Nephron progenitor cell (in vitro differentiated cells): ENCODE measurements around the gene PPP6R1.
A peak's percentile ranks its signal among the peaks of the same experiment; 100 is the strongest.

Source experiments
- DNase-seq: peaks from one replicate; pipeline ENCODE4 v3.0.0; 2021
- H3K27ac Mint-ChIP-seq: 2 replicates; pipeline ENCODE4 v1.8.0; 2021; ENCODE audit warnings: mild to moderate bottlenecking, moderate library complexity, mixed read lengths
- H3K27me3 Mint-ChIP-seq: 2 replicates; pipeline ENCODE4 v1.8.0; 2021; ENCODE audit warnings: mild to moderate bottlenecking, low read depth, mixed read lengths; ENCODE audit not compliant: poor library complexity
- H3K36me3 Mint-ChIP-seq: 2 replicates; pipeline ENCODE4 v1.8.0; 2021; ENCODE audit warnings: low read depth, mixed read lengths
- H3K4me1 Mint-ChIP-seq: 2 replicates; pipeline ENCODE4 v1.8.0; 2021; ENCODE audit warnings: mixed read lengths
- H3K4me3 Mint-ChIP-seq: 2 replicates; pipeline ENCODE4 v1.8.0; 2021; ENCODE audit warnings: mild to moderate bottlenecking, moderate library complexity, mixed read lengths
- H3K9me3 Mint-ChIP-seq: 2 replicates; pipeline ENCODE4 v1.8.0; 2021; ENCODE audit warnings: mild to moderate bottlenecking, moderate library complexity, mixed read lengths
- CTCF ChIP-seq: fragments of 200-600 bp; sonication (generic); IDR thresholded peaks from 2 replicates; pipeline ENCODE4 v1.5.0; 2021; ENCODE audit warnings: antibody characterized with exemption

Gene PPP6R1

DNA sequence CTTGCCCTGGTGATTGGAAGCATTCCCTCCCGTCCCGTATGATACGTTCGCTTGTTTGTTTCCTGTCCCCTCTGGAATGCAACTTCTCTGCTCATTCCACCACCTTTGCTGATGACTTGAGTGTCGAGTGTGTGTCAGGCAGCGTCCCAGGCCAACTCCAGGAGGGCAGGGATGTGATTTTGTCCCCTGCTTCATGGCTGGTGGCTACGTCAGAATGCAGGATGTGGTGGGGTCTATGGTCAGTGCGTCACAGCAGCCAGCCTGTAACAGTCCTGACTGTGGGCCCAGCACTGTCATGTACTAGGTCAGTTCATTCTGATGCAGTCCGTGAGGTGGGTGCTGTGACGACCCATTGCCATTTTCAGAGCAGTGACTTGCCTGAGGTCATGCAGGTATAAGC is 41.2 kb upstream of the PPP6R1 start:
- H3K27ac Mint-ChIP-seq, result no peak overlapping the region
- H3K4me3 Mint-ChIP-seq, result no peak overlapping the region
- H3K4me1 Mint-ChIP-seq, result peaks cover 31% of the 10 kb centered on the region
- H3K27me3 Mint-ChIP-seq, result peaks cover 9% of the 10 kb centered on the region
- DNase-seq, result no peak
- H3K9me3 Mint-ChIP-seq, result no peaks in the 10 kb centered on the region
- TF ChIP-seq CTCF, result no peak
- peaks cover 53% of the 10 kb centered on the region for H3K36me3 Mint-ChIP-seq

- H3K9me3 Mint-ChIP-seq, result no peaks in the 10 kb centered on the region
Observed at GRCh38 chr19:55297267-55297666, 38.5 kb upstream of the PPP6R1 start.

DNA sequence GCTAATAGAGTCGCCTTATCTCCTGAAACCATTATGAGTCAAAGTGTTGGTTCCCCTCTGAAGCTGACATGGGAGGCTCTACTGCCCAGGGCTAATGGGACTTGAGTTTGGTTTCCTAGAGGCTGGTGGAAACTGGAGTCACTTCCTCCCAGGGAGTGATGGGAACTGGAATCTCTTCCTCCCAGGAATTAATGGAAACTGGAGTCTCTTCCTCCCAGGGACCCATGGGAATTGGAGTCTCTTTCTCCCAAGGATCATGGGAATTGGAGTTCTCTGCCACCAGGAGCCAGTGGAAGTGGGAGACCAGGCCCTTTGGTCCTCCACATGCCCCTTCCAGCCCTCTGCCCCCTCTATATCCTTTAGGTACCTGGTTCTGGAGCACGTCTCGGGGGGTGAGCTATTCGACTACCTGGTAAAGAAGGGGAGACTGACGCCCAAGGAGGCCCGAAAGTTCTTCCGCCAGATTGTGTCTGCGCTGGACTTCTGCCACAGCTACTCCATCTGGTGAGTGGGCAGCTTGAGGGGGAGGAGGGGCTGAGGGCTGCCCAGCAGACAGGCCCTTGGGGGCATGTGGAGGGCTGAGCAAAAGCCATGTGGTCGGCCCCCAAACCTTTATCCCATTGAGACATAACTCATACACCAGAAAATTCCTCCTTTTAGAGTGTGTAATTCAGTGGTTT is 30.4 kb upstream of the PPP6R1 start:
- H3K9me3 Mint-ChIP-seq, result no peaks in the 10 kb centered on the region
- peaks cover 42% of the 10 kb centered on the region for H3K36me3 Mint-ChIP-seq
- no peak overlapping the region for H3K27ac Mint-ChIP-seq
- DNase-seq, result no peak
- no peak overlapping the region for H3K4me3 Mint-ChIP-seq
- no peaks in the 10 kb centered on the region for H3K27me3 Mint-ChIP-seq
- TF ChIP-seq CTCF, result no peak
- H3K4me1 Mint-ChIP-seq, result peaks cover 13% of the 10 kb centered on the region

More at GRCh38 chr19:55297267-55297666, 38.5 kb upstream of the PPP6R1 start:
- DNase-seq, result no peak
- H3K27ac Mint-ChIP-seq, result no peak overlapping the region
- H3K4me3 Mint-ChIP-seq, result no peak overlapping the region
- peaks cover 9% of the 10 kb centered on the region for H3K27me3 Mint-ChIP-seq
- TF ChIP-seq CTCF, result no peak
- H3K36me3 Mint-ChIP-seq, result peaks cover 45% of the 10 kb centered on the region
- H3K4me1 Mint-ChIP-seq, result peaks cover 31% of the 10 kb centered on the region

DNA sequence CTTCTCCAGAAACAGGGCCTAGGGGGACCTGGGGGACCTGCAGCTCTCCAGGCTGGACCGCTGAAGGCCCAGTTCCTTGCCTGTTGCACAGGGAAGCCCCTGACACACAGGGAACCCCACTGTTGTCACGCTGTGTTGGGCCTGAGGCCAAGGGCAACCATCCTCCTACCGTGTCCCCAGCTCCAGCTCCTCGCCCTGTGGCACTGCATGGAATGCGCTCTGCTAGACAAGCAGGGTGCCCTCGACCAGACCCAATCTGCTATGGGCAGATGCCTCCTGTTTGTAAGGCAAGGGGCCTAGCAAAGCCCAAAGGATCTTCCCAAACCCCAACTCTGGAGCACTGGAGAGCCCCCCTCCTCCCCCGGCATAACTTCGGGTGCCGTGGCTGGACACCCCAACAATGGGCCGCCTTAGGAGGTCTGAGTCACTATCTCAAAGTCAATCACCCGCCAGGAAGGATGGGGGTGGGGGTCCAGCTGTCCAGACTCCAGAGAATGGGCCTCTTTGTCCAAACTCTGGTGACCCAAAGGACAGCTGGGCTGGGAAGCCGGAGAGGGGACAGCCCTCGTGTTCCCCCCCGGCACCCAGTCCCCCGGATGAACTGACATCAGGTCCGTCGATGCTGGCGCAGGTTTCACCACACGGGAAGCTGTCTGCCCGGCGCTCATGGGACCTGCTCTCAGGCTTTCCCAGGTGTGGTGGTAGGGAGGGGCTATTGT is 28.7 kb upstream of the PPP6R1 start:
- no peak for TF ChIP-seq CTCF
- Mint-ChIP-seq H3K4me3 (no peak overlapping the region), H3K36me3 (peaks cover 36% of the 10 kb centered on the region), H3K9me3 (no peaks in the 10 kb centered on the region), H3K4me1 (peaks cover 23% of the 10 kb centered on the region), H3K27me3 (no peaks in the 10 kb centered on the region), H3K27ac (no peak overlapping the region)
- DNase-seq, result no peak

- no peak for DNase-seq
- peak overlapping the region; percentile 94 for H3K27ac Mint-ChIP-seq
- no peaks in the 10 kb centered on the region for H3K27me3 Mint-ChIP-seq
- peak overlapping the region; percentile 84 for H3K4me3 Mint-ChIP-seq
- H3K4me1 Mint-ChIP-seq, result peaks cover 36% of the 10 kb centered on the region
- no peaks in the 10 kb centered on the region for H3K9me3 Mint-ChIP-seq
- peaks cover 22% of the 10 kb centered on the region for H3K36me3 Mint-ChIP-seq
- TF ChIP-seq CTCF, result no peak
Observed at GRCh38 chr19:55285229-55285890, 26.5 kb upstream of the PPP6R1 start.
